Measurements from ENCODE around the gene TMSB15A.
"Not testable (repeated sequence)": the region's sequence is repeated elsewhere in the genome, so short reads cannot be mapped to it uniquely, and the experiment has no call there.

DNA sequence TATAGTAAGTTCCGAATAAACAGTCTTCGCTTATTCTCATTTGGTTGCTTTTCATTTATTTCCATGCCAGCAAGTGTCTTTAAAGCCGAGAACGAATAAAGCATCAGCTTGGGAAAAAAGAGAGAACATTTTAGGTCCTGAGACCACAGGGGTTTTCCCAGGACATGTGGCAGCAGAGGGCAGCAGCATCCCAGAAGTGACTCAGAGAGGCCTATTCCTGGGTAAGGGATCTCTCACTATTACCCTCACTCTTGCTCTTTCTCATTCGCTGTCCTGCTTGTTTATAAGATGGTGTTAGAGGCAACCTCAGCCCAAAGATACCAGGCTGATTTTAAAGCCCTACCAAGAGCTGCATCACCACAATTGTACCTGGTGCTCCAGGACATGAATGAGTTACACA is 37.8 kb downstream of the TMSB15A start:
- TF ChIP-seq, protein P1, sequence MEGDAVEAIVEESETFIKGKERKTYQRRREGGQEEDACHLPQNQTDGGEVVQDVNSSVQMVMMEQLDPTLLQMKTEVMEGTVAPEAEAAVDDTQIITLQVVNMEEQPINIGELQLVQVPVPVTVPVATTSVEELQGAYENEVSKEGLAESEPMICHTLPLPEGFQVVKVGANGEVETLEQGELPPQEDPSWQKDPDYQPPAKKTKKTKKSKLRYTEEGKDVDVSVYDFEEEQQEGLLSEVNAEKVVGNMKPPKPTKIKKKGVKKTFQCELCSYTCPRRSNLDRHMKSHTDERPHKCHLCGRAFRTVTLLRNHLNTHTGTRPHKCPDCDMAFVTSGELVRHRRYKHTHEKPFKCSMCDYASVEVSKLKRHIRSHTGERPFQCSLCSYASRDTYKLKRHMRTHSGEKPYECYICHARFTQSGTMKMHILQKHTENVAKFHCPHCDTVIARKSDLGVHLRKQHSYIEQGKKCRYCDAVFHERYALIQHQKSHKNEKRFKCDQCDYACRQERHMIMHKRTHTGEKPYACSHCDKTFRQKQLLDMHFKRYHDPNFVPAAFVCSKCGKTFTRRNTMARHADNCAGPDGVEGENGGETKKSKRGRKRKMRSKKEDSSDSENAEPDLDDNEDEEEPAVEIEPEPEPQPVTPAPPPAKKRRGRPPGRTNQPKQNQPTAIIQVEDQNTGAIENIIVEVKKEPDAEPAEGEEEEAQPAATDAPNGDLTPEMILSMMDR (IDR thresholded peaks at IDR 0.05; ENCODE audit: borderline replicate concordance, extremely low read depth, low read length, poor library complexity, severe bottlenecking), result not testable (repeated sequence)
- not testable (repeated sequence) for TF ChIP-seq EZH2 (IDR thresholded peaks at IDR 0.05; ENCODE audit: borderline replicate concordance, low read depth, low read length, severe bottlenecking)
